Posterior cingulate gyrus (tissue), 11 donors: ENCODE measurements around the gene ANK3.

Experiments used
- DNase-seq, 10 donors: peaks; one replicate each; pipeline versions ENCODE4 v3.0.0 to v3.0.0-alpha.2; 2020 to 2021; ENCODE audit warnings: mixed read lengths in 3 of 10
- intact Hi-C: fragments of 100-400 bp; cut with DNase I; formaldehyde crosslinking; loops from one replicate; pipeline ENCODE4 v1.15.1; 2023

The ANK3 gene

GRCh38 chr10:60414877-60415585 is 25.4 kb upstream of the ANK3 start:
- intact Hi-C loops, result no loop called here

GRCh38 chr10:60414111-60414510 is 24.4 kb upstream of the ANK3 start:
- intact Hi-C loops, result no loop called here
- no peak for DNase-seq

More at GRCh38 chr10:60414877-60415585, 25.4 kb upstream of the ANK3 start:
- DNase-seq, result peak in 1 of 10 donors; percentile 50

GRCh38 chr10:60413306-60414012 is 23.8 kb upstream of the ANK3 start:
- intact Hi-C loops, result no loop called here

DNA sequence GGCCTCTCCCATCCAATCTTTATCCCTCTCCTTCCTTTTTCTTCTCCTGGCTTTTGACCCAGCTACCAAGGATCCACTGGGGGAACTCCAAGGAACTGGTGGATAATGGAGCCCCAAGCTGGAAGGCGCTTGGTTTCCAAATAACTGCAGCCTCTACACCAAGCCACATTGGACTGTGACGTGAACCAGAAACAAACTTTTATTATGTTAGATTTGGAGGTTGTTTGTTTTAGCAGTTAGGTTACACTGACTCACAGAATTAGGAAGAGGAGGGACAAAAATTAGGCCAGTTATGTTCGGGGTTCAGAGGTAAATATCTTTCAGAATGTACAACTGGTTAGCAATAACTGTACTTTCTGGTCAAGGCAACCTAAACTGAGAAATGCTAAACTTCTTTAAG is 21.3 kb upstream of the ANK3 start:
- no peak for DNase-seq
- intact Hi-C loops, result no loop called here

More at GRCh38 chr10:60413306-60414012, 23.8 kb upstream of the ANK3 start:
- DNase-seq, result no peak

- no peak for DNase-seq
- intact Hi-C loops, result no loop called here
Measured at GRCh38 chr10:60409202-60409601, 19.5 kb upstream of the ANK3 start.

- DNase-seq, result no peak
- intact Hi-C loops, result no loop called here
Measured at GRCh38 chr10:60406182-60406581, 16.5 kb upstream of the ANK3 start.

- no peak for DNase-seq
- intact Hi-C loops, result no loop called here
Measured at GRCh38 chr10:60405172-60405571, 15.5 kb upstream of the ANK3 start.

DNA sequence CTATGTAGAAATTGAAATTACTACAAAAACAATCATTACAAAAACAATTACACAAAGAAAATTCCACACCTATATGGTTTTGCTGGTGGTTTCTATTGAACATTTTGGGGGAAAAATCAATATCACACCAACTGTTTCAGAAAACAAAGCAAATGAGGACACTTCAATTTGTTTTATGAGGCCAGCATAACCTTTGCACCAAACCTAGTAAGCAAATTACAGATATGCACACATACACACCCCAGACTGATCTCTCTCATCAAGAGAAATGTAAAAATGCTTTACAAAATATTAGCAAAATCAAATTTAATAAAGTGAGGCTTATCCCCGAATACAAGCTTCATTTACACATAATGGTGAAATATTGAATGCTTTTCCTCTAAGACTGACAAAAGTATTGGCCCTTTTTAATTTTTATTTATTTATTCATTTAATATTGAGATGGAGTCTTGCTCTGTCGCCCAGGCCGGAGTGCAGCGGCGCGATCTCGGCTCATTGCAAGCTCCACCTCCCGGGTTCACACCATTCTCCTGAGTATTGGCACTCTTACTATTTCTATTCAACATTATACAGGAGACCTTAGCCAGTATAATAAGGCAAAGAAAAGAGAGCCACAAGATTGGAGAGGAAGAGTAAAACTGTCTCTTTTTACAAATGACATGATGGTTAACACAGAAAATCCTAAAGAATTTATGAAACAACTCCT is 13.6 kb upstream of the ANK3 start:
- DNase-seq, result no peak
- intact Hi-C loops, result no loop called here

GRCh38 chr10:60400366-60400765 is 10.7 kb upstream of the ANK3 start:
- intact Hi-C loops, result no loop called here
- no peak for DNase-seq

DNA sequence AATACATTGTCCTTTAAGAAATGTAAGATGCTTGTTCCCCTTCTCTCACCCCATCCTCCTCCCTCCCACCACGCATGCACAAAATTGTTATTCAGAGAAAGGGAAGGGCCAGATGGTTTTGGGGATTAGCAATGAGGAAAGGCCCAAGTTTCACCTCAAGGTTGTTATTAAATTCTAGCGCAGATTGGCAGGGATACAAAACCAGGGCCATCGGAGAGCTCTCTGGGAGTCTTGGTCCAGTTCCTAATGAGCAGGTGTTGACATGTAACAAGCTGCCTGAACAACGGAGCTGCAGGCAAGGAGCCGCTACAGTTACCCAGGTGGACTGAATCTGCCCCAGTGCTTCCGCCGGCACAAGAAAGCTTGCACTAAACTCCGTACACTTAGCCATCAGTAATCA is 9.7 kb upstream of the ANK3 start:
- peak in 1 of 10 donors; percentile 50 for DNase-seq
- intact Hi-C loops, result no loop called here

DNA sequence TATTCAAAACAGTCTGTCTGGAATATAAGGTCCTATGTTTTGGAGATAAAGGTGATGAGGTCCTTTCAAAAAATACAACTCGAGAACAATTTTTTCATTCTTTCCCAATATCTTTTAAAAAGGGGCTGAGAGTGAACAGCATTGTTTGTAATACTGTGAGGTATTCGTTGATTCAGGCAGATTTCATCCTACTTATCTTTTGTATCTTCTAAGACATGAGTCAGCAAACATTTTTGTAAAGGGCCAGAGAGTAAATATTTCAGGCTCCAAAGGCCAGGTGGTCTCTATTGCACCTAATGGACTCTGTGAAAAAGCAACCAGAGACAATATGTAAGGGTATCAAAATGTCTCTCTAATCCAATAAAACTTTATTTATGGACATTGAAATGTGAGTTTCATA is 8.1 kb upstream of the ANK3 start:
- DNase-seq, result no peak
- intact Hi-C loops, result no loop called here

- intact Hi-C loops, result no loop called here
- no peak for DNase-seq
Measured at GRCh38 chr10:60396766-60397165, 7.1 kb upstream of the ANK3 start.

GRCh38 chr10:60395711-60396110 is 6.0 kb upstream of the ANK3 start:
- no peak for DNase-seq
- intact Hi-C loops, result no loop called here

DNA sequence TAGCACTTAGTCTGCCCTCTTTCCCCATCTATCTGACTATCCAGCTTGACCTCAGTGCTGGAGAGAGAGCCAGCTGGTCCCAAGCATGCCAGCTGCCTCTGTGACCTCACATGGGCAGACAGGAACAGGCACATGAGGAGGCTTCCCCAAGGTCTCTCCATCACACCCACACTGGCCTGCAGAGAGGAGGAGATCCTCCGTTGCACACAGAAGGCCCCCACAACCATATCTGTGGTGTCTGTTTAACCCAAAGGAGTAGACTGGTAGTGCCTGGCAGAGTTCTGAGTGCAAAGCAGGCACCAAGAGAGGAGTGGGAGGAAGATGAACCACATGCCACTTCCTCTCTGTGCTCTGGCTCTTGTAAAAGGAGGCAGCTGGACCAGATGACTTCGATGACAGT is 4.8 kb upstream of the ANK3 start:
- peak in 5 of 10 donors; percentile 31 to 87 (median 44) for DNase-seq
- intact Hi-C loops, result no loop called here

GRCh38 chr10:60390224-60390626 is 550 bp upstream of the ANK3 start:
- intact Hi-C loops, result no loop called here
- DNase-seq, result peak in 1 of 10 donors; percentile 65

DNA sequence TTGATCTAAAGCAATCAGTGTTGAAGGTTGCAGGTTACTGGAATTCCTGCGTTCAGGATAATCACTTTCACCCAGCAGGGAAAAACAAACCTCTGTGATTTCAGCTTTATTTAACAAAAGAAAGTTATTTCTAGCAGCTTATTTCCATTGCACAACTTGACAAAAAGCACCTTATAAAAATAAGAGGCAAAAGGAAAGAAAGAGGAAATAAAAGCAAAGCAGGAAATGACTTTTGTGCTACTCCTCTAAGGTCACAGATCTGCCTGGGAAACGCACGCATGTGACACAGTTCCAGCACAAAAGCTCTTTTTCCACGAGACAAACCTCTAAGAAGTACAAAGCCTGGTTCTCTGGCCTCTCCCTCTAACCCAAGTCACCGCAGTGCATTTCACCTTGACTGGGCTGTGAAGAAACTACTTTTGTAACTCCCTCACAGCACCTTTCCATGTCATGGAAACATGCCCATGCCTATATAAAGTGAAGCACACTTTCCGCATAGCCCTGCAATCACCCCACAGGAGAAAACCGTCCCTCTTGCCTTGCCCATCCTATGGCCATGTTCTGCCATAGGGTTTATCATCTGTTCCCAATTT is 870 bp downstream of the ANK3 start:
- intact Hi-C loops, result no loop called here
- DNase-seq, result peak in 4 of 10 donors; percentile 38 to 88 (median 56)

- intact Hi-C loops, result no loop called here
- DNase-seq, result no peak
Measured at GRCh38 chr10:60388116-60388625, 1.5 kb downstream of the ANK3 start.

GRCh38 chr10:60387531-60387930 is 2.1 kb downstream of the ANK3 start:
- no peak for DNase-seq

DNA sequence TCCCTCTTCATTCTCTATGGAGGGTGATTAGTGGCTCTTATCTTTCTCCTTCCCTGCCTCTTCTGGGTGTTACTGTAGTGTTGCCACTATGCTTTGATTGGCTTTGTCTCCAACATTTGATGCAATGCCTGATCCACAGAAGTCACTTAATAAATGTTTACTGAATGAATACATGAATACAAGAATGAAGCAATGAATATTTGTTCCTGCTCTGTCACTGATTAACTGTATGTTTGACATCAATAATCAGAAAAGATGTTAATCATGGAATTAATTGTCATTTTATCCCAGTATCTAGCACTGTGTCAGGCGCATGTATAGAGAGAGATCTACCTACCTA is 4.3 kb downstream of the ANK3 start:
- intact Hi-C loops, result no loop called here
- DNase-seq, result no peak

More at GRCh38 chr10:60387531-60387930, 2.1 kb downstream of the ANK3 start:
- intact Hi-C loops, result no loop called here

DNA sequence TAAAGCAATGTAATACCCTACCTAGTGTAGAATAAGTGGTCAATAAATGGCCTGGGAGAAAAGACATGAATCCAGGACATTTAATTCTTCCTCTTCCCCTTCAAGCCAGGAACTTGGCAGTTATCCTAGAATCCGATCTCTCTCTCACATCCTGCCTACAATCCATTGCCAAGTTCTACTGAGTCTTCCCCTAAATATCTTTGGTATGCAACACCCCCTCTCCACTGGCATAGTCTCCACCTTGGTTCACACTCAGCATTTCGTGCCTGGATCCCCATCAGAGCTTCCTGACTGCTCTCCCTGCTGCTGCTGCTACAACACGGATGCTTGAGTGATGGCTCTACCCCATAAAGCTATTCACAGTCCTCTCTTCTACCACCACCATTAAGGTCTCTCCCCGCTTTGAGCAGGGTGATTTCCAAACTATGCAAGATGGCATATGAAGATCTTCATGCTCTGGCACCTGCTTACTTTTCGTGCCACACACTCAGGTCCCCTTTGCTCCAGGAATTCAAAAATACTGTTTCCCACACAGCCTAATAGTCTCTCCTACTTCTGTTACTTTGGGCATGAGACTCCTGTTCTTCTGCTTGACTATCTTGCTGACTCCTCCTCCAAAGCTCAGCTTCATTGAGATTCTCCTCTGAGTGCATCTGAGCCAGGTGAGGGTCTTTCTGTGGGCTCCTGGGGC is 4.8 kb downstream of the ANK3 start:
- peak in 4 of 10 donors; percentile 31 to 88 (median 64) for DNase-seq
- intact Hi-C loops, result no loop called here
